Nephron progenitor cell (in vitro differentiated cells): ENCODE results near the gene RAMACL.

Source experiments
- DNase-seq: peaks from one replicate; pipeline ENCODE4 v3.0.0; 2021
- H3K27ac Mint-ChIP-seq: 2 replicates; pipeline ENCODE4 v1.8.0; 2021; ENCODE audit warnings: mild to moderate bottlenecking, moderate library complexity, mixed read lengths
- H3K27me3 Mint-ChIP-seq: 2 replicates; pipeline ENCODE4 v1.8.0; 2021; ENCODE audit warnings: mild to moderate bottlenecking, low read depth, mixed read lengths; ENCODE audit not compliant: poor library complexity
- H3K36me3 Mint-ChIP-seq: 2 replicates; pipeline ENCODE4 v1.8.0; 2021; ENCODE audit warnings: low read depth, mixed read lengths
- H3K4me1 Mint-ChIP-seq: 2 replicates; pipeline ENCODE4 v1.8.0; 2021; ENCODE audit warnings: mixed read lengths
- H3K4me3 Mint-ChIP-seq: 2 replicates; pipeline ENCODE4 v1.8.0; 2021; ENCODE audit warnings: mild to moderate bottlenecking, moderate library complexity, mixed read lengths
- H3K9me3 Mint-ChIP-seq: 2 replicates; pipeline ENCODE4 v1.8.0; 2021; ENCODE audit warnings: mild to moderate bottlenecking, moderate library complexity, mixed read lengths
- TF ChIP-seq, protein P1 (sequence below): fragments of 200-600 bp; sonication (generic); IDR thresholded peaks from 2 replicates; pipeline ENCODE4 v1.5.0; 2021; ENCODE audit warnings: antibody characterized with exemption

RAMACL gene

DNA sequence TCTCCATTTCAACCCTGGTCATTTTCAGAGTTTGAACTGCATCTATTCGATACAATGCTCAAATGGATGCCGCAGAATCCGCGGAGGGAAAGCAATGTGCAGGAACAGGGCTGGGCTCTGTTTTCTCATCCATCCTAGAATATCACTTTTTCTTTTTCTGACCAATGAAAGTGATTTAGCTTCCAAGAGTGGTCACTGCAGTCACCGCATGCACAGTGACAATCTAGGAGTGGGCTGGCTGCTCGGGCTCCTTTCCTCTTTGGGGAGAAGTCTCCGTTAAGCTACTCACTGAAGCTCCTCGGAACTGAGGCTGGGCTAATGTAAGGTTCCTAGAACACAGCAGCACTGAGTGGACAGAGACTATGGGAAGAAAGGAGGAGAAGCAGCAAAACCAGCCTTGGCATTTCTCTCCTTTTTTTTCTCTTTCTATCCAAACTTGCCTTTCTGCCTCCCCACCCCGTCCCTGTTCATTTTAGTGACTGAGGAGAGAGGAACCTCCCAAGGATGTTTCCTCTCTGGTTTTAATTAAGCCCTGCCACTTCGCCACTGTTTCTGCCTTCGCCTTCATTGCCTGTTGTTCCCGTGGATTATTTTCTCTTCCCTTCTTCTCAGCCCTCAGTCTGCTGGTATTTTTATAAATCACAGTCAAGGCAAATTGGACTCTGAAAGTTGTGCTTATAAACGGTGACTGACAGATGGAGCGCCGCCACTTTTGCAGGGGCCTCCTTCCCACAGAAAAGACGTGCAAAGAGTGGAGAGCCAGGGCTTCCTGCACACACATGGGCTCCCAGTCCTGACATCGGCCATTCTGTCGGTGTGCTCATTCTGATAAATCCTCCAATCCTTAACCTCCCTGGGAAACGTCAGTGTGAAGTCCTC lies 41.1 kb downstream of the RAMACL start:
- Mint-ChIP-seq H3K4me1 (peaks cover 51% of the 10 kb centered on the region), H3K9me3 (no peaks in the 10 kb centered on the region), H3K4me3 (no peak overlapping the region), H3K36me3 (peaks cover 5% of the 10 kb centered on the region), H3K27me3 (peaks cover 3% of the 10 kb centered on the region), H3K27ac (peak overlapping the region; percentile 53)
- no peak for DNase-seq
- TF ChIP-seq, protein P1, sequence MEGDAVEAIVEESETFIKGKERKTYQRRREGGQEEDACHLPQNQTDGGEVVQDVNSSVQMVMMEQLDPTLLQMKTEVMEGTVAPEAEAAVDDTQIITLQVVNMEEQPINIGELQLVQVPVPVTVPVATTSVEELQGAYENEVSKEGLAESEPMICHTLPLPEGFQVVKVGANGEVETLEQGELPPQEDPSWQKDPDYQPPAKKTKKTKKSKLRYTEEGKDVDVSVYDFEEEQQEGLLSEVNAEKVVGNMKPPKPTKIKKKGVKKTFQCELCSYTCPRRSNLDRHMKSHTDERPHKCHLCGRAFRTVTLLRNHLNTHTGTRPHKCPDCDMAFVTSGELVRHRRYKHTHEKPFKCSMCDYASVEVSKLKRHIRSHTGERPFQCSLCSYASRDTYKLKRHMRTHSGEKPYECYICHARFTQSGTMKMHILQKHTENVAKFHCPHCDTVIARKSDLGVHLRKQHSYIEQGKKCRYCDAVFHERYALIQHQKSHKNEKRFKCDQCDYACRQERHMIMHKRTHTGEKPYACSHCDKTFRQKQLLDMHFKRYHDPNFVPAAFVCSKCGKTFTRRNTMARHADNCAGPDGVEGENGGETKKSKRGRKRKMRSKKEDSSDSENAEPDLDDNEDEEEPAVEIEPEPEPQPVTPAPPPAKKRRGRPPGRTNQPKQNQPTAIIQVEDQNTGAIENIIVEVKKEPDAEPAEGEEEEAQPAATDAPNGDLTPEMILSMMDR, result no peak

GRCh38 chr6:166544296-166544605 lies 42.2 kb downstream of the RAMACL start:
- Mint-ChIP-seq H3K27ac (peak overlapping the region; percentile 68), H3K36me3 (peaks cover under 1% of the 10 kb centered on the region), H3K4me3 (no peak overlapping the region), H3K4me1 (peaks cover 59% of the 10 kb centered on the region), H3K9me3 (no peaks in the 10 kb centered on the region), H3K27me3 (peaks cover 3% of the 10 kb centered on the region)
- TF ChIP-seq, protein P1, result no peak
- DNase-seq, result no peak

DNA sequence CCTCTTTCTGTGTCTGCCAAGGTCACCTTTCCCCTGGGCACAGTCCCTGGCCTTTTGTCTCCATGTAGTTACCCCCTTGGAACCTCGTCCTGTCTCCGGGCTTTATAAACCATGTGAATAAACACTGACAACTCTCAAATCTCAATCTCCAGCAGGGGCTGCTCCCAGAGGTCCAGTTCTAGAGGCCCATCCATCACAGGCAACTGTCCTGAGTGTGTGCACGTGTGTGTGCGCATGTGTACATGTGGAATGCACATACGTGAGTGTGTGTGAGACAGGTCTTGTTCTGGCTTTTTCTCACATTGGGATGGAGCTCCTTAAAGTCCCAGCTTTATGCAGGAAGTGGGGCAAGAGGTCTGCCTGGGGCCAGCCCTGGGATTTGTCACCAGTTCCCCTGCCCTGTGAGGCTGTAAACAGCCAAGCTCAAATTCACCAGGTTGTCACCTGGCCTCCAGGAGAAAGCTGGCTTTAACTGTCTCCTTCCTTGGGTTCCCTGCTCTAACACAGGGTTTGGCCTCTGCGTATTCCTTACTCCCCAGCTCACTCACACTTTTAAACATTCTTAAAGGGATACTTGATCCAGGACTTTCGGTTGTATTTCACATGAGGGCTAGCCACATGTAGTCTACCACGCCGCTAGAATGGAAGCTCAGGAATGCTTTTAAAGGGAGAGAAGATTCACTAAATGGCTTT lies 42.7 kb downstream of the RAMACL start:
- peak overlapping the region; percentile 68 for H3K27ac Mint-ChIP-seq
- H3K9me3 Mint-ChIP-seq, result no peaks in the 10 kb centered on the region
- H3K27me3 Mint-ChIP-seq, result peaks cover 6% of the 10 kb centered on the region
- TF ChIP-seq, protein P1, result no peak
- H3K4me3 Mint-ChIP-seq, result no peak overlapping the region
- DNase-seq, result no peak
- H3K36me3 Mint-ChIP-seq, result no peaks in the 10 kb centered on the region
- H3K4me1 Mint-ChIP-seq, result peaks cover 59% of the 10 kb centered on the region

DNA sequence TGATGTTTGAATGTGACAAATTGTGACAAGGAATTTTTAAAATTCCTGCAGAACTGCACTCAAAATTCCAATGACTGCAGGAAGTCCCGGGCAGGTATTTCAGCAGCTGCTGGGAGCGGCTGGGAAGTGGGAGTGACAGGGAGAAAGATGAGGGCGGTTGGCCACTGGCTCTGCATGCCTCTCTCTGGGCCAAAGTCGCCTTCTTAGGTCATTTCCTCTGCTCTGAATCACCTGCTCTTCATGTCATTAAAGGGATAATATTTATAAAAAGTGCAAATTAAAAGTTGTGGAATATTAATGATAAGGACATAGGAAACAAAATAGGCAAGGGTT lies 43.9 kb downstream of the RAMACL start:
- H3K4me3 Mint-ChIP-seq, result no peak overlapping the region
- TF ChIP-seq, protein P1, result no peak
- no peak overlapping the region for H3K27ac Mint-ChIP-seq
- peaks cover 7% of the 10 kb centered on the region for H3K27me3 Mint-ChIP-seq
- DNase-seq, result no peak
- no peaks in the 10 kb centered on the region for H3K36me3 Mint-ChIP-seq
- no peaks in the 10 kb centered on the region for H3K9me3 Mint-ChIP-seq
- peaks cover 59% of the 10 kb centered on the region for H3K4me1 Mint-ChIP-seq

DNA sequence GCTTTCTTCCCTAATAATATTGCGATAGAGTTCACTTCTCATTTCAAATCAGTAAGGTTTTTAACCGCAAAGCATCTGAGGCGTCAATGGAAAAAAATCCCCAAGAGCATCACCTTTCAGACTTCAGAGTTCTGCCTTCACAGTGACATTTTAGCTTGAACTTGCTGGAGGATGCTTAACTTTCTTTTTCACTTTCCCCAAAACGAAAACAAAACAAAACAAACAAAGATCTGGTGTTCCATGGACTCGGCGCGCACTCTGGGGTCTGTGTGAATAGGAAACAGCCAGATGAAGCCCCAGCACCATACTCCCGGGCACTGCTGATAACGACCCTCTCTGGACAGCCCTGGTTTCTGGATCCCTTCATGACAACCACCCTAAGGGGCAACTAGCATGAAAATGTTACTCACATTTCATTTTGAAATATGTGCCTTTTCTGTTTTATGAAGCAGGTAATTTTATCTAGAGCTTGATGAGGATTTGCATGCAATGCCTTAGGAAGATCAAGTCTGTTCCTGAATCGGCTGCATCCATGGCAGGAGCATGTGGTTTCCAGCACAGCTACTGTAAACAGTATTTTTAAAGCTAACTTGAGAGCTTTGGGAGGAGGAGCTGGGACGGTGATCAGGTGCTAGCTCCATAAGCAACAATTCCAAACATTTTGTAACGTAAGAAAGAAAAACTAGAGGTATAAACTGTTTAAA lies 44.5 kb downstream of the RAMACL start:
- H3K27ac Mint-ChIP-seq, result peak overlapping the region; percentile 82
- TF ChIP-seq, protein P1, result no peak
- H3K27me3 Mint-ChIP-seq, result peaks cover 7% of the 10 kb centered on the region
- no peaks in the 10 kb centered on the region for H3K9me3 Mint-ChIP-seq
- no peak for DNase-seq
- H3K4me1 Mint-ChIP-seq, result peaks cover 59% of the 10 kb centered on the region
- no peaks in the 10 kb centered on the region for H3K36me3 Mint-ChIP-seq
- H3K4me3 Mint-ChIP-seq, result no peak overlapping the region
